K562 (cell line): ENCODE measurements around the gene MAP7D1. TPM values are rescaled to one million over a fixed set of nuclear protein-coding genes. Genes with fewer than 3 reads are reported as not detected.

Experiments
- CUX1 ChIP-seq: fragments of 200-800 bp; sonication (Bioruptor generic); IDR thresholded peaks from 2 replicates; pipeline ENCODE4 v1.6.1; 2016; ENCODE audit warnings: missing genetic modification characterization, missing compliant biosample characterization
- LARP7 ChIP-seq: fragments of 450-650 bp; IDR thresholded peaks from 2 replicates; pipeline ENCODE4 v1.6.1; 2016
- NFRKB ChIP-seq: fragments of 450-650 bp; IDR thresholded peaks from 2 replicates; pipeline ENCODE4 v1.6.1; 2016; ENCODE audit warnings: low read depth
- NR2C2 ChIP-seq, 2 experiments: fragments of 200-800 bp in 1 of 2; sonication (Bioruptor generic) in 1 of 2; sonication (generic) in 1 of 2; formaldehyde crosslinking in 1 of 2; IDR thresholded peaks; 2 replicates each; pipeline versions ENCODE4 v1.6.1 to v1.8.0; 2016 to 2022; ENCODE audit warnings: mild to moderate bottlenecking in 1 of 2, missing compliant biosample characterization in 1 of 2, missing genetic modification characterization in 1 of 2, missing genetic modification reagents in 1 of 2
- ZBTB26 ChIP-seq: fragments of 450-650 bp; formaldehyde crosslinking; IDR thresholded peaks from 2 replicates; pipeline ENCODE4 v1.4.0; 2022; ENCODE audit warnings: missing genetic modification characterization
- polyA plus RNA-seq, 8 experiments: library from polyadenylated mRNA; depleted of rRNA in 4 of 8; stranded (reverse) in 5 of 8; unstranded in 3 of 8; fragments of >200 nt; fragmentation: Nextera tagmentation in 2 of 8; fragmentation: Illumina TruSeq in 1 of 8; extraction: Ambion mirVana in 2 of 8; extraction: Trizol in 1 of 8; gene quantifications; 2 replicates each; pipeline versions ENCODE4 v1.2.1 to v1.2.3, GENCODE V29; 2011 to 2014; ENCODE audit warnings: inconsistent platforms in 1 of 8, missing spikeins in 1 of 8
- total RNA-seq, 7 experiments: library from RNA; depleted of rRNA in 6 of 7; stranded (reverse); fragments of >200 nt in 6 of 7; fragmentation: Illumina TruSeq in 2 of 7; extraction: Trizol in 2 of 7; gene quantifications; 2 replicates each; pipeline versions ENCODE4 v1.2.1 to v1.2.3, GENCODE V29; 2011 to 2021; ENCODE audit warnings: low replicate concordance in 1 of 7
- TF ChIP-seq, protein P1 (sequence below): fragments of 250-450 bp; sonication (Bioruptor Pico); IDR thresholded peaks from 2 replicates; pipeline ENCODE4 v1.4.0; 2020

Gene MAP7D1
- total and polyA plus RNA-seq, 9 of the 15 experiments (the other 6 are each of a cell fraction or from before 2014, with no cell fraction given) = 3.6 to 108 (median 34.5) TPM

- TF ChIP-seq CUX1 (CRISPR knock-in tag) (no peak), NFRKB (no peak), ZBTB26 (CRISPR knock-in tag) (peak; percentile 79; the same call in 1 of the 2 replicates), LARP7 (peak; percentile 56; the same call in 1 of the 2 replicates), NR2C2 (CRISPR knock-in tag; IDR thresholded peaks at IDR 0.05) (no peak), NR2C2 (tag; IDR thresholded peaks at IDR 0.05) (no peak)
- TF ChIP-seq, protein P1, sequence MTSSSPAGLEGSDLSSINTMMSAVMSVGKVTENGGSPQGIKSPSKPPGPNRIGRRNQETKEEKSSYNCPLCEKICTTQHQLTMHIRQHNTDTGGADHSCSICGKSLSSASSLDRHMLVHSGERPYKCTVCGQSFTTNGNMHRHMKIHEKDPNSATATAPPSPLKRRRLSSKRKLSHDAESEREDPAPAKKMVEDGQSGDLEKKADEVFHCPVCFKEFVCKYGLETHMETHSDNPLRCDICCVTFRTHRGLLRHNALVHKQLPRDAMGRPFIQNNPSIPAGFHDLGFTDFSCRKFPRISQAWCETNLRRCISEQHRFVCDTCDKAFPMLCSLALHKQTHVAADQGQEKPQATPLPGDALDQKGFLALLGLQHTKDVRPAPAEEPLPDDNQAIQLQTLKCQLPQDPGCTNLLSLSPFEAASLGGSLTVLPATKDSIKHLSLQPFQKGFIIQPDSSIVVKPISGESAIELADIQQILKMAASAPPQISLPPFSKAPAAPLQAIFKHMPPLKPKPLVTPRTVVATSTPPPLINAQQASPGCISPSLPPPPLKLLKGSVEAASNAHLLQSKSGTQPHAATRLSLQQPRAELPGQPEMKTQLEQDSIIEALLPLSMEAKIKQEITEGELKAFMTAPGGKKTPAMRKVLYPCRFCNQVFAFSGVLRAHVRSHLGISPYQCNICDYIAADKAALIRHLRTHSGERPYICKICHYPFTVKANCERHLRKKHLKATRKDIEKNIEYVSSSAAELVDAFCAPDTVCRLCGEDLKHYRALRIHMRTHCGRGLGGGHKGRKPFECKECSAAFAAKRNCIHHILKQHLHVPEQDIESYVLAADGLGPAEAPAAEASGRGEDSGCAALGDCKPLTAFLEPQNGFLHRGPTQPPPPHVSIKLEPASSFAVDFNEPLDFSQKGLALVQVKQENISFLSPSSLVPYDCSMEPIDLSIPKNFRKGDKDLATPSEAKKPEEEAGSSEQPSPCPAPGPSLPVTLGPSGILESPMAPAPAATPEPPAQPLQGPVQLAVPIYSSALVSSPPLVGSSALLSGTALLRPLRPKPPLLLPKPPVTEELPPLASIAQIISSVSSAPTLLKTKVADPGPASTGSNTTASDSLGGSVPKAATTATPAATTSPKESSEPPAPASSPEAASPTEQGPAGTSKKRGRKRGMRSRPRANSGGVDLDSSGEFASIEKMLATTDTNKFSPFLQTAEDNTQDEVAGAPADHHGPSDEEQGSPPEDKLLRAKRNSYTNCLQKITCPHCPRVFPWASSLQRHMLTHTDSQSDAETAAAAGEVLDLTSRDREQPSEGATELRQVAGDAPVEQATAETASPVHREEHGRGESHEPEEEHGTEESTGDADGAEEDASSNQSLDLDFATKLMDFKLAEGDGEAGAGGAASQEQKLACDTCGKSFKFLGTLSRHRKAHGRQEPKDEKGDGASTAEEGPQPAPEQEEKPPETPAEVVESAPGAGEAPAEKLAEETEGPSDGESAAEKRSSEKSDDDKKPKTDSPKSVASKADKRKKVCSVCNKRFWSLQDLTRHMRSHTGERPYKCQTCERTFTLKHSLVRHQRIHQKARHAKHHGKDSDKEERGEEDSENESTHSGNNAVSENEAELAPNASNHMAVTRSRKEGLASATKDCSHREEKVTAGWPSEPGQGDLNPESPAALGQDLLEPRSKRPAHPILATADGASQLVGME (CRISPR knock-in tag) = no peak
These were observed 29.8 kb upstream of the MAP7D1 start (continued) for GRCh38 chr1:36126005-36126716.
